ENCODE measurements around the gene UQCRFS1.

- TF ChIP-seq CTCF (conservative IDR thresholded peaks at IDR 0.05) (no peak), EZH2 (IDR thresholded peaks at IDR 0.05; ENCODE audit: low read depth) (no peak)
Observed at GRCh38 chr19:29188289-29189032, 24.5 kb downstream of the UQCRFS1 start.

Measured in PC-9 (cell line).